ENCODE data around the gene MORF4L1. TPM values are rescaled to one million over a fixed set of nuclear protein-coding genes. Genes with fewer than 3 reads are reported as not detected.

The MORF4L1 gene
- total and polyA plus RNA-seq, 2 experiments from 2014 or later, result 357 to 388 TPM

GRCh38 chr15:78917888-78918287, 45.2 kb downstream of the MORF4L1 start:
- peaks cover 4% of the 10 kb centered on the region; the same call in 1 of the 2 replicates for H4K20me1 ChIP-seq (ENCODE audit: insufficient read depth)
- no peak overlapping the region for H3K4me3 ChIP-seq
- H3K9me3 ChIP-seq (ENCODE audit: low read depth), result no peaks in the 10 kb centered on the region
- H3K79me2 ChIP-seq (ENCODE audit: insufficient read depth), result peaks cover 53% of the 10 kb centered on the region
- H2AFZ ChIP-seq, result no peak overlapping the region
- peaks cover 50% of the 10 kb centered on the region; the same call in 1 of the 2 replicates for H3K36me3 ChIP-seq (ENCODE audit: low read depth)
- H3K27ac ChIP-seq, result no peak overlapping the region
- in situ Hi-C loops (cut with MboI), result no loop called here
- no peaks in the 10 kb centered on the region for H3K27me3 ChIP-seq (replicated peaks; ENCODE audit: insufficient read depth)
- no peak overlapping the region for H3K4me2 ChIP-seq (ENCODE audit: unreplicated experiment)
- TF ChIP-seq EZH2 (IDR thresholded peaks at IDR 0.05; ENCODE audit: insufficient read depth, poor library complexity, severe bottlenecking), result no peak
- DNase-seq, result no peak
- no peak overlapping the region for H3K9ac ChIP-seq
- 79 to 96% methylated on average over 2 to 4 of the region's 4 CpGs for WGBS, 2 experiments (ENCODE audit: low coverage in 1 of 2, low lambda C conversion rate in 2 of 2, missing lambda C conversion rate in 2 of 2)
- H3F3A ChIP-seq (ENCODE audit: insufficient read depth), result peaks cover 41% of the 10 kb centered on the region
- H3K4me1 ChIP-seq (ENCODE audit: insufficient read depth), result peaks cover 35% of the 10 kb centered on the region
- H3K9me2 ChIP-seq (ENCODE audit: insufficient read depth), result no peaks in the 10 kb centered on the region

GRCh38 chr15:78921517-78921916, 48.8 kb downstream of the MORF4L1 start:
- Histone ChIP-seq H3K4me1 (ENCODE audit: insufficient read depth) (peaks cover 7% of the 10 kb centered on the region), H3F3A (ENCODE audit: insufficient read depth) (peaks cover 9% of the 10 kb centered on the region; the same call in 1 of the 2 replicates), H2AFZ (no peak overlapping the region), H3K4me3 (no peak overlapping the region), H3K27ac (no peak overlapping the region), H3K79me2 (ENCODE audit: insufficient read depth) (peaks cover 33% of the 10 kb centered on the region), H4K20me1 (ENCODE audit: insufficient read depth) (peaks cover 4% of the 10 kb centered on the region; the same call in 1 of the 2 replicates), H3K9me3 (ENCODE audit: low read depth) (no peaks in the 10 kb centered on the region), H3K9me2 (ENCODE audit: insufficient read depth) (no peaks in the 10 kb centered on the region), H3K9ac (no peak overlapping the region), H3K36me3 (ENCODE audit: low read depth) (peaks cover 49% of the 10 kb centered on the region; the same call in 1 of the 2 replicates), H3K27me3 (replicated peaks; ENCODE audit: insufficient read depth) (no peaks in the 10 kb centered on the region), H3K4me2 (ENCODE audit: unreplicated experiment) (no peak overlapping the region)
- TF ChIP-seq EZH2 (IDR thresholded peaks at IDR 0.05; ENCODE audit: insufficient read depth, poor library complexity, severe bottlenecking) (no peak), EZH2phosphoT487 (IDR thresholded peaks at IDR 0.05; ENCODE audit: insufficient read depth, low read depth) (no peak)
- WGBS, 2 experiments (ENCODE audit: low coverage in 1 of 2, low lambda C conversion rate in 2 of 2, missing lambda C conversion rate in 2 of 2), result 88 to 98% methylated on average over 4 to 6 of the region's 6 CpGs
- in situ Hi-C loops (cut with MboI), result no loop called here
- DNase-seq, result no peak

DNA sequence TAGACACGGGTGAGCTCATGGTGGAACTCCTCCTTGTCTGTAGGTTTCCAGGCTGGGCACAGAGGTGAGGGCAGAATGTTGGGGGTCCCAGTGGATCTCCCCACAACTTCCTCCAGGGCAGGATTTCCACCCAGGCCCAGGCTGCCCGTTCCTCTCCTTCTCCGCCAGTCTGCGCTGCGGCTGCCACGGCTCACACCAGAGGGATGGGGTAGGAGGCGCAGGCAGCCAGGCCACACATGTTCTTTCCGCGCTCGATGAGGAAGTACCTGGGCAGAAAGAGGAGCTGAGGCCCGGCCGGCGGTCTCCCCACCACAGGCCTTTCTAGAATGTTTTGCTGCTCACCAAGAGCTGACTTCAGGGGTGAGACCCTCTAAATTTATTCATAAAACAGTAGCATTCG, 49.2 kb downstream of the MORF4L1 start:
- Histone ChIP-seq H3K27ac (no peak overlapping the region), H3K4me1 (ENCODE audit: insufficient read depth) (peaks cover 2% of the 10 kb centered on the region), H3K4me2 (ENCODE audit: unreplicated experiment) (no peak overlapping the region), H3K79me2 (ENCODE audit: insufficient read depth) (peaks cover 31% of the 10 kb centered on the region), H3K4me3 (no peak overlapping the region), H4K20me1 (ENCODE audit: insufficient read depth) (peaks cover 1% of the 10 kb centered on the region; the same call in 1 of the 2 replicates), H3F3A (ENCODE audit: insufficient read depth) (peaks cover 9% of the 10 kb centered on the region), H3K9ac (no peak overlapping the region), H3K27me3 (replicated peaks; ENCODE audit: insufficient read depth) (no peaks in the 10 kb centered on the region), H2AFZ (no peak overlapping the region), H3K9me3 (ENCODE audit: low read depth) (no peaks in the 10 kb centered on the region), H3K9me2 (ENCODE audit: insufficient read depth) (no peaks in the 10 kb centered on the region), H3K36me3 (ENCODE audit: low read depth) (peaks cover 49% of the 10 kb centered on the region; the same call in 1 of the 2 replicates)
- TF ChIP-seq EZH2phosphoT487 (IDR thresholded peaks at IDR 0.05; ENCODE audit: insufficient read depth, low read depth) (no peak), EZH2 (IDR thresholded peaks at IDR 0.05; ENCODE audit: insufficient read depth, poor library complexity, severe bottlenecking) (no peak)
- 94 to 96% methylated on average over 14 of the region's 14 CpGs for WGBS, 2 experiments (ENCODE audit: low coverage in 1 of 2, low lambda C conversion rate in 2 of 2, missing lambda C conversion rate in 2 of 2)
- DNase-seq, result no peak
- in situ Hi-C loops (cut with MboI), result no loop called here

DNA sequence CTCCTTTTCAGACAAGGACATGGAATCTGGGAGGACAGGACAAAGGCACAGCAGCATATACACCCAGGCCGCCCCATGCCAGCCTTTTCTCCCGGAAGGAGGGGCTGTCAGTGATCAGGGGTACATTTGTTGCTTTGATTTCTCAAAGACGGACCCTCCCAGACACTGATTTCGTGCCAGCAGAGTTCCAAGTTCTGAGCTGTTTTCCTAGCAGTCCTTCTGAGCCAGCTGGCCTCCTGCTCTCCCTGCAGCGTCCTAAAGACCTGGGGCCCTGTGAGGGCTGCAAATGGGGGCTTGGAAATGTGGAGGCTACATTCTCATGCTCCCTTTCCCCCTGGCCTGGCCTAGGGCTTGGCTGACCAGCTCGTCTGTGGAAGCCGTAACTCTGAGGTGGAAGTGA, 49.8 kb downstream of the MORF4L1 start:
- H3F3A ChIP-seq (ENCODE audit: insufficient read depth), result peaks cover 8% of the 10 kb centered on the region
- no peaks in the 10 kb centered on the region for H4K20me1 ChIP-seq (ENCODE audit: insufficient read depth)
- peaks cover 51% of the 10 kb centered on the region; the same call in 1 of the 2 replicates for H3K36me3 ChIP-seq (ENCODE audit: low read depth)
- no peak overlapping the region for H3K27ac ChIP-seq
- H3K9me2 ChIP-seq (ENCODE audit: insufficient read depth), result no peaks in the 10 kb centered on the region
- no peak for DNase-seq
- no peak overlapping the region for H3K9ac ChIP-seq
- no peak overlapping the region for H3K4me3 ChIP-seq
- no peak overlapping the region for H3K4me2 ChIP-seq (ENCODE audit: unreplicated experiment)
- peaks cover 26% of the 10 kb centered on the region for H3K79me2 ChIP-seq (ENCODE audit: insufficient read depth)
- TF ChIP-seq EZH2phosphoT487 (IDR thresholded peaks at IDR 0.05; ENCODE audit: insufficient read depth, low read depth) (no peak), EZH2 (IDR thresholded peaks at IDR 0.05; ENCODE audit: insufficient read depth, poor library complexity, severe bottlenecking) (no peak)
- in situ Hi-C loops (cut with MboI), result no loop called here
- no peaks in the 10 kb centered on the region for H3K9me3 ChIP-seq (ENCODE audit: low read depth)
- no peaks in the 10 kb centered on the region for H3K4me1 ChIP-seq (ENCODE audit: insufficient read depth)
- H2AFZ ChIP-seq, result no peak overlapping the region
- 76 to 80% methylated on average over 7 of the region's 7 CpGs for WGBS, 2 experiments (ENCODE audit: low coverage in 1 of 2, low lambda C conversion rate in 2 of 2, missing lambda C conversion rate in 2 of 2)
- no peaks in the 10 kb centered on the region for H3K27me3 ChIP-seq (replicated peaks; ENCODE audit: insufficient read depth)

DNA sequence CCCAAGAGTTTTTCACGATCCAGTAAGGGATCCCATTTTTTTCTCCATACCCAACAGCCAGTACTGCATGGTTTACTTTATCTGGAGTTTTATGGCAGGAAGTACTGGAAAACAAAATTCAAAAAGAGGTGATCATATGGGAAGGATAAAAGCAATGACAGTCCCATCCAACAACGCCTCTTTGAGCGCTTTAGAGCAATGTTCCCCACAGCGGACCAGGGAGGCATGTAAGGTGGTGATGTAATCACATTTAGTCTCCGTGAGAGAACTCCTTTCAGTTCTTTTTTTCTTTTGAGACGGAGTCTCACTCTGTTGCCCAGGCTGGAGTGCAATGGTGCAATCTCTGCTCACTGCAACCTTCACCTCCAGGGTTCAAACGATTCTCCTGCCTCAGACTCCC, 50.3 kb downstream of the MORF4L1 start:
- peaks cover 22% of the 10 kb centered on the region for H3K79me2 ChIP-seq (ENCODE audit: insufficient read depth)
- no peaks in the 10 kb centered on the region for H4K20me1 ChIP-seq (ENCODE audit: insufficient read depth)
- peaks cover 8% of the 10 kb centered on the region for H3F3A ChIP-seq (ENCODE audit: insufficient read depth)
- H3K9me2 ChIP-seq (ENCODE audit: insufficient read depth), result no peaks in the 10 kb centered on the region
- H2AFZ ChIP-seq, result no peak overlapping the region
- no peak overlapping the region for H3K4me2 ChIP-seq (ENCODE audit: unreplicated experiment)
- no peak overlapping the region for H3K4me3 ChIP-seq
- no peak overlapping the region for H3K9ac ChIP-seq
- no peak for DNase-seq
- H3K27me3 ChIP-seq (replicated peaks; ENCODE audit: insufficient read depth), result no peaks in the 10 kb centered on the region
- H3K9me3 ChIP-seq (ENCODE audit: low read depth), result no peaks in the 10 kb centered on the region
- TF ChIP-seq EZH2 (IDR thresholded peaks at IDR 0.05; ENCODE audit: insufficient read depth, poor library complexity, severe bottlenecking), result no peak
- no peak for TF ChIP-seq EZH2phosphoT487 (IDR thresholded peaks at IDR 0.05; ENCODE audit: insufficient read depth, low read depth)
- H3K4me1 ChIP-seq (ENCODE audit: insufficient read depth), result no peaks in the 10 kb centered on the region
- H3K36me3 ChIP-seq (ENCODE audit: low read depth), result peaks cover 53% of the 10 kb centered on the region; the same call in 1 of the 2 replicates
- 96 to 97% methylated on average over 7 of the region's 7 CpGs for WGBS, 2 experiments (ENCODE audit: low coverage in 1 of 2, low lambda C conversion rate in 2 of 2, missing lambda C conversion rate in 2 of 2)
- in situ Hi-C loops (cut with MboI), result no loop called here
- H3K27ac ChIP-seq, result no peak overlapping the region

Measured in GM23248 (cell line).